LNCAP (cell line): ENCODE measurements around the gene KLHL41.

Experiments used
- CTCF ChIP-seq: fragments of 450-650 bp; IDR thresholded peaks from 2 replicates; pipeline ENCODE4 v1.5.1; 2017; ENCODE audit warnings: mild to moderate bottlenecking

KLHL41 gene

GRCh38 chr2:169510496-169510895 lies 994 bp downstream of the KLHL41 start:
- no peak for TF ChIP-seq CTCF

- TF ChIP-seq CTCF, result no peak
These were observed 2.3 kb downstream of the KLHL41 start for GRCh38 chr2:169511818-169512217.

DNA sequence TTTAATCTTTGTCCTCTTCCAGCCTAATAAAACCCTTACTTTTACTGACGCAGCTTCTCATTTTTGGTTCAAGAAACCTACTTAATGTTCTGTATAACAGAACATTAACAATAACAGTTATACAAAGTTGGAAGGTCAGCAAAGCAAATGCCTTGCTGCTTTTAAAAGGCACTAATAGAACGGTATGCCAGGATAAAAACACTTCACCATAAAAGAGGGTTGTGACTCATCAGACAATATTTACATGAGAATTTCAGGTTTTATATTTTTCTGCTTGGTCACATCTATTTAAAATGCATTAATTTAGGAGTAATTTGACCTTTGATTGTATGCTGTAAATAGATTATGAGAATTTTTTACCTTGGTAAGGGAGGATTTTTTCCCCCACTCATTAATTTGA lies 3.0 kb downstream of the KLHL41 start:
- TF ChIP-seq CTCF, result no peak

- no peak for TF ChIP-seq CTCF
These were observed 3.6 kb downstream of the KLHL41 start for GRCh38 chr2:169513094-169513493.

GRCh38 chr2:169513926-169514325 lies 4.4 kb downstream of the KLHL41 start:
- no peak for TF ChIP-seq CTCF

GRCh38 chr2:169520896-169521295 lies 11.4 kb downstream of the KLHL41 start:
- no peak for TF ChIP-seq CTCF

GRCh38 chr2:169523681-169524080 lies 14.2 kb downstream of the KLHL41 start:
- no peak for TF ChIP-seq CTCF

DNA sequence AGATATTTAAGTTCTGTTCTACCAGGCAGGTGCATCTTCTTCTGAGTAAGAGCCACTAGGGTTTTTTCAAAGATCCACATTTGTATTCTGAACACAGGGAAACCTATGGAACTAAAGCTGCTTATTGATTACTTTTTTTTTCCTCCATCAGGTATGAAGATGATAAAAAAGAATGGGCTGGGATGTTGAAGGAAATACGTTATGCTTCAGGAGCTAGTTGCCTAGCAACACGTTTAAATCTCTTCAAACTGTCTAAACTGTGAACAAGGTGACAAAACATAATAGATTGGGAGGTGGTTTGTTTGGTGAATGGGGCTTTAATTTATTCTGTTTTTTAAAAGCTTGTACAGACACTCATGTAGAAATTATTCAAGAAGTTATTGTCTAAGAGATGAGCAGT lies 15.9 kb downstream of the KLHL41 start:
- TF ChIP-seq CTCF, result no peak
